Esophagus mucosa (tissue), 1 donor: ENCODE measurements around the gene MKI67. TPM values are rescaled to one million over a fixed set of nuclear protein-coding genes. Genes with fewer than 3 reads are reported as not detected.
A peak's percentile ranks its signal among the peaks of the same experiment; 100 is the strongest.
"Not testable (repeated sequence)": the region's sequence is repeated elsewhere in the genome, so short reads cannot be mapped to it uniquely, and the experiment has no call there.

Experiments
- ATAC-seq: fragments of 200-7000 bp; cut with Tn5 transposase; one replicate; pipeline ENCODE4 v1.9.1; 2020
- total RNA-seq: library from RNA; stranded (reverse); gene quantifications from one replicate; pipeline ENCODE4 v1.2.4, GENCODE V29; 2023
- donor health status: DM: yes; HTN: yes; CAD: no.

The MKI67 gene, protein sequence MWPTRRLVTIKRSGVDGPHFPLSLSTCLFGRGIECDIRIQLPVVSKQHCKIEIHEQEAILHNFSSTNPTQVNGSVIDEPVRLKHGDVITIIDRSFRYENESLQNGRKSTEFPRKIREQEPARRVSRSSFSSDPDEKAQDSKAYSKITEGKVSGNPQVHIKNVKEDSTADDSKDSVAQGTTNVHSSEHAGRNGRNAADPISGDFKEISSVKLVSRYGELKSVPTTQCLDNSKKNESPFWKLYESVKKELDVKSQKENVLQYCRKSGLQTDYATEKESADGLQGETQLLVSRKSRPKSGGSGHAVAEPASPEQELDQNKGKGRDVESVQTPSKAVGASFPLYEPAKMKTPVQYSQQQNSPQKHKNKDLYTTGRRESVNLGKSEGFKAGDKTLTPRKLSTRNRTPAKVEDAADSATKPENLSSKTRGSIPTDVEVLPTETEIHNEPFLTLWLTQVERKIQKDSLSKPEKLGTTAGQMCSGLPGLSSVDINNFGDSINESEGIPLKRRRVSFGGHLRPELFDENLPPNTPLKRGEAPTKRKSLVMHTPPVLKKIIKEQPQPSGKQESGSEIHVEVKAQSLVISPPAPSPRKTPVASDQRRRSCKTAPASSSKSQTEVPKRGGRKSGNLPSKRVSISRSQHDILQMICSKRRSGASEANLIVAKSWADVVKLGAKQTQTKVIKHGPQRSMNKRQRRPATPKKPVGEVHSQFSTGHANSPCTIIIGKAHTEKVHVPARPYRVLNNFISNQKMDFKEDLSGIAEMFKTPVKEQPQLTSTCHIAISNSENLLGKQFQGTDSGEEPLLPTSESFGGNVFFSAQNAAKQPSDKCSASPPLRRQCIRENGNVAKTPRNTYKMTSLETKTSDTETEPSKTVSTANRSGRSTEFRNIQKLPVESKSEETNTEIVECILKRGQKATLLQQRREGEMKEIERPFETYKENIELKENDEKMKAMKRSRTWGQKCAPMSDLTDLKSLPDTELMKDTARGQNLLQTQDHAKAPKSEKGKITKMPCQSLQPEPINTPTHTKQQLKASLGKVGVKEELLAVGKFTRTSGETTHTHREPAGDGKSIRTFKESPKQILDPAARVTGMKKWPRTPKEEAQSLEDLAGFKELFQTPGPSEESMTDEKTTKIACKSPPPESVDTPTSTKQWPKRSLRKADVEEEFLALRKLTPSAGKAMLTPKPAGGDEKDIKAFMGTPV (N-terminal part only)
- 51.7 TPM for total RNA-seq

DNA sequence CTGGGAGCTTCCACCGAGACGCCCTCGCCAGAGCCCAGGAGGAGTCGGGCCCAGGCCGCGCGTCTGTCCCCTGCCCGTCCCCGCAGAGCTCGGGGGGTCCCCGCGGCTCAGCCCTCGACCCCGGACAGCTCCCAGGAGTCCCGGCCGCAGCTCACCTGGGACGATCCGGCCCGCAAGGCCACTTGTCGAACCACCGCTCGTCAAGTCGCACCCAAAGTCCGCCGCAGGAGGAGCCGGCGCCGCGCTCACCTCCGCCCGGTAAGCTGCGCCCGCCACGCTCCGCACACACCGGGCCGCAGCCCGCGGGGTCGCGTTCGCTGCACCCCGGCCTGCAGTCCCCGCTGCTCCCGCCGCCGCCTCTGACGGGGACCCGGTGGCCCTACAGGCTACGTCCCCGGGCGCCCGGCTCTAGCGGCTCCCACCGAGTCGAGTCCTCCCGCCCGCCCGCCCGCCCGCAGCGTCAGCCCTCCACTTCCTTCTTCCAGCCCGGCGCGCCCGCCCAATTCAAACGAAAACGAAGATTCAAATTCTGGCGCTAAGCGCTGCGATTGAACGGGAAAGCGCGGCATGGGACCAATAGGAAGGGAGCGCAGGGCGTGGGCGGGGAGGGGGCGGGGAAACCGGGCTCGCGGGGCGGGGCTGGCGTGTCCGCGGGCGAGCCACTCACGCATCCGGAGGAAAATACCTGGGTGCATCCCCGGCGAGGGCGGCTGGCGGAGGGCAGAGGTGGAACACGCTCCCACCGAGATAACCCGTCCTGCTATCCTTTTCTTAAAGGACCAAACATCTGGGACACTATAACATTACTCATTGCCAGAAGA is at the start of gene MKI67:
Gene MKI67 (minus strand): TSS at position 480 of the 821 bp plus-strand sequence. CDS start 756 bp downstream, outside the sequence.
- ATAC-seq = peak; percentile 98

DNA sequence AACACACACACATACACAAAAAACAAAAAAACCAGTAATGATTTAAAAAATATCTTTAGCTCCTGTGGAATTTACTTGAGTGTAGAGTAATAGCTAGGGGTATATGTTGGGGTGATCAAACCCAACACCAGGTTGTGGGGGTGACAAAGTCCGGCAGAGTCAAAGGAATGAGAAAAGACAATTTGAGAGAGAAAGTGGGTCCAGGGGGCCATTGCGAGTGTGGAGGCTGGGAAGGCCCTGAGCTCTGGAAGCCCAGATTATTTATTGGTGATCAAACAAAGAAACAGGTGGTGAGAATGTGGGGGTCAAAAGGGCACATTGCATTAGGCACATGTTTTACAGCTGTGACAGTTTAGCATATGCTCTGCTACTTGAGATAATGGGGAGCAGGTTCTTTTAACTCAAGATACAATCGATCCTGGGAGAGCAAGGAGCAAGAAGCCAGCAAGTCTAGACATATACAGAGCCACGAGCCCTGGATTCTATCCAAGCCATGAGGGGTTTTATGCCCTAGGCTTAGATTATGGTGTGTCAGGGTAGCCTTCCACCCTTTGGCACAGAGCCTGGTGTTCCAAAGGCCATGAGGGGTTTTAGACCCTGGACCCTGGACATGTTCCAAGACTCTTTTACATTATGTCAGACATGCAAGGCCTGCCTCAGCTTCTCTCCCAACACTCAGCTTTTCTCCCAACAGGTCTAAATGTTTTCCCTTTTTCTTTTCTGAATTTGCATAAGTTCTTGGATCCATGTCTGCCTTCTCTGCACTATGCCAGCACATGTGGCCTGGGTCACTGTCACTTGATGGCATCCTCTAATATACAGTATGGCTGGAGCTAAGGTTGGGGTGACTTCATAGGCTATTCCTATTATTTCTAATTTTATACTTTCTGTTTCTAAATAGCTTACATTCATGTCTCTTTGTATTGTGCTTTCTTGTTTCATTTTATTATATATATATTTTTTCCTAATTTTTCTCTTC is 48.6 kb upstream of the MKI67 start:
- no peak for ATAC-seq

DNA sequence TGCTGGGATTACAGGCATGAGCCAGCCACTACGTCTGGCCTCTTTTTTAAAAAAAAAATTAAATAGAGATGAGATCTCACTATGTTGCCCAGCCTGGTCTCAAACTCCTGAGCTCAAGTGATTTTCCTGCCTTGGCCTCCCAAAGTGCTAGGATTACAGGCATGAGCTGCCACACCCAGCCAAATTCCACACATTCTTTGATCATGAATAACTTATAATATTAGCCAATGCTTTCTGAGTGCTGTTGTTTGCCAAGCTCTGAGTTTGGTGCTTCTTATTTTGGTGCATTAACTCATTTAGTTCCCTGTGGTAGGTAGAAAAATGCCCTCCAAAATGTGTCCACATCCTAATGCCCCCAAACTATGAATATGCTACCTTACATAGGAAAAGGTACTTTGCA is 47.2 kb upstream of the MKI67 start:
- no peak for ATAC-seq

DNA sequence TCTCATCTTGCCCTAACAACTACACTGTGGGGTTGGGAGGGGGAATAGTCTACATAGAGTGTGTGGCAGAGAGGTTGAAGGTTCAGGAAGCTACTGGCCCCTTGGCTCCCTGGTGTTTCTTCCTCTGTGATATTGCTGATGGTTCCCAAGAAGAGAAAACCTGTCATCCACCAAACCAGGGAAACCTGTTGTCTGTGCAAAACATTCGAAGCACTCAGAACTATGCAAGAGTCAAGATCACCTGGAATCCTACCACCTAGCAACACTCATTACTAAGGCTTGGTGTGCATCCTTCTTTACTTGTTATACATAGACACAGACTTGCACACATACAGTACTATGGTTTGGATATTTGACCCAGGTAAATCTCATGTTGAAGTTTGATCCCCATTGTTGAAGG is 46.5 kb upstream of the MKI67 start:
- ATAC-seq = no peak

DNA sequence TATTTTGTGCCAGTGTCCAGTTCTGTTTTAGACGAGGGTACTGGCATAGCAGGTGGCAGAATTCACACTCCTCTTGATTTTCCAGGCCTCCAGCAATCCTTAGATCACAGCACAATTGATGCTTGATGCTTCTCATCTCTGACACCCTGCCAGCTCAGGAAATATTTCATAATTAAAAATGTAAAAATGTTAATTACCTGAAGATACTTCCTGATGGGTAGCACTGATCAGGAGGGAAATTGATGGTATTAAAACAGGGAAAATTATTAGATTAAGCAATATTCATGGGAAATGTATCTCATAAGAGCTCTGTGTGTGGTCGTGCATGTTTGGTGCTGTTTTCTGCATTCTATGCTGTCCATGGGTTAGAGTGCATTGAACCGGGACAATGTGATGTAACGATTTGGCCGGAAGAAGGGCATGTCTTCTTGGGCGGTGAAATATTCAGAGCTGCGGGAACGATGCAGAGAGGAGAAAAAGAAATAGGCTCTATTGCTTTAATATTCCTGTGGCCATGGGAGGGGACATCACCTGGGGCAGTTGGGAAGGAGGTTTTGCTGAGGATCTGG is 43.7 kb upstream of the MKI67 start:
- ATAC-seq = no peak

DNA sequence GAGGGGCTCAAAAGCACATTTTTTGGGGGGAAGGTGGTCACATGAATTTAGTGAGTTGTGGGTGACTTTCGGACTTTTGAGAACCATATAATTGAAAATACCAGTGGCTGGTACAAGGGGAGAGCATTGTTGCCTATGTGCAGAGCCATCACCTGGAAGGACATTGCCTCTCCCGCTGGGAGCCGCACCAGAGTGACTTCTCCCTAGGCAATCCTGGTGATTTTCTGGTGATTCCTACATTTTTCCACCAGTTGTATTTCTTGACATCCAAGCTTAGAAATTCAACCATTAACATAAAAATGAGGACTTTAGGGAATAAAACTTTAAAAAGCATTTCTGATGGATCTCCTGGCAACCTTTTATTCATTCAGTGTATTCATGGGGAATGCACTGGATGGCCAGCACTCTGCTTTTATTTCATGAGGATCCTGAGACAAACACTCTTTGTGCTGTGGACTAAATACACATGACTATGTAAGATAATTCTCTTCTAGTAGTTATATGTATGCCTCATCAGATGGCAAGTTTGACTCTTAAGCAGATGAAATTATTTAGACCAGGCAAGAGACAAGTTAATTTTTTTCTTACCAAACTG is 41.8 kb upstream of the MKI67 start:
- no peak for ATAC-seq

DNA sequence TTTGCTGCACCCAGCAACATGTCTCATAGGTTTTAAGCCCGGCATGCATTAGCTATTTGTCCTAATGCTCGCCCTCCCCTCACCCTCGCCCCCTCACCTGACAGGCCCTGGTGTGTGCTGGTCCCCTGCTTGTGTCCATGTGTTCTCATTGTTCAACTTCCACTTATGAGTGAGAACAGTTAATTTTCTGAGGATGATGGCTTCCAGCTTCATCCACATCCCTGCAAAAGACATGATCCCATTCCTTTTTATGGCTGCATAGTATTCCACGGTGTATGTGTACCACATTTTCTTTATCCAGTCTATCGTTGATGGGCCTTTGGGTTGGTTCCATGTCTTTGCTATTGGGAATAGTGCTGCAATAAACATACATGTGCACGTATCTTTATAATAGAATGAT is 40.9 kb upstream of the MKI67 start:
- not testable (repeated sequence) for ATAC-seq

DNA sequence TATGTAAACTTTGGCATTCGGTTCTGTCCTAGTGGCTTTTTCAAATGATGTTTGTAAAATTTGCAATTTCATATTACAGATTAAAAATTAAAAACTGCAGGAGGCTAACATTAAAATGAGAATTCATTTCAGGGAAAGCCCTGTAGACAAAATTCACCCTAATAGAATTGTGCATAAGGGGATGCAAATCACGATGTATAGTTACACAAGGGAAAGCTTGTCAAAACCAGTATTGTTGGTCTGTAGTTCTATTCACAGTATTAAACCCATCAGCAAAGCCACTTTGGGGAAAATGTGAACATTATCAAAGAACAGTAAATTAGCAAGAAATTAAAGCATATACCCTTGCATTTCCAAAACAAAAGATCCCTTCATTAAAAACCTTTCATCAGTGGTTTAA is 39.9 kb upstream of the MKI67 start:
- ATAC-seq = no peak

DNA sequence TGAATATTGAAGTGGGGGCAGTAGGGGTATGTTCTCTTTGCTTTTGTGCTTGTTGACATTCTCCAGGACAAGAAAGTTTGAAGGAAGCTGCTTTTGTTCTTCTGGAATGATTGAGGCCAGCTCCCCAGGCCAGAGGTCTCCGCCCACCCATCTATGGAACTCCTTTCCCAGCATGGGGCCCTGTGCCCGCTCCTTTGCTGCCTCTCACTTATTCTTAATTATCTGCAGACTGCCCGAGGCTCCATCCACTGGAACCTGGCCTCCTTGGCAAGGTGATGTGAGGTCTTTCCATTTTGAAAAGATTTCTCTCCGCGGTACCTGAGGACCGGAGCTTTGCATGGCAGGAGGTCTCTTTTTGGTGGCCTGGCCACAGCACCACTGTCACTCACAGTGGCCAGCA is 39.3 kb upstream of the MKI67 start:
- no peak for ATAC-seq

DNA sequence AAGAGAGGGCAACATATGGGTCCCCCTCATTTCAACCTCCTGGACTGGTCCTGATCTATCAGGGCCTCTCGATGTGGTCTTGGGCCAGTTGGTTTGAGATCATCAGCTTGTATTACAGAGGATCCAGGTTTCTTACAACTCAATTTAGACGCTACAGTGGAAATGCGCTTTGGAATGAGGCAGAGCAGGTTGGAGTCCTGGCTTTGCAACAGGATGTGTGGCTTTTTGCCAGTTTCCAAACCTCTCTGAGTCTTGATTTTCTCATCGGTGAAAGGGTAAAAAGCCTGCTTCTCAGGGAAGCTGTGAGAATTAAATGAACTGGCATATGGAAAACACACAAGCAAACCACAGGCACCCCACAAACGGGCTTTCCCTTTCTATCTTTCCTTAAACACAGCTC is 37.5 kb upstream of the MKI67 start:
- ATAC-seq = no peak

DNA sequence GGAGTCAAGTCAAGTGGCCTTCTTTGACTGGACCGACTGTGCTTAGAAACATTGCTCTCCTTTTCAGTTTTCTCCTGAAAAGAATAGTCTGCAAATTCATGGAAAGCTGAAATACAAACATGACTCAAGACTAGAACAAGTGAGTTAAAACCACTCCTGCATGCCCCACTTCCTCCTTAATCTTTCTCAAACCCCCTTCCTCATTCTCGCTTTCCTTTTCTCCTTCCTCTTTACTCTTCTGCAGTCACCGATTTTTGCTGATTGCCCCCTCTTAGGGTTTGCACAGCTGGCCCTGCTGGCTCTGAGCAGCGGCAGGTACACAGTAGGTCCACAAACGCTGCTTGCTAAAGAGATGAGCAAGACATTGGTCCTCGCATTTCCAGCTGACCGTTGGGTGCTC is 34.8 kb upstream of the MKI67 start:
- ATAC-seq = no peak

DNA sequence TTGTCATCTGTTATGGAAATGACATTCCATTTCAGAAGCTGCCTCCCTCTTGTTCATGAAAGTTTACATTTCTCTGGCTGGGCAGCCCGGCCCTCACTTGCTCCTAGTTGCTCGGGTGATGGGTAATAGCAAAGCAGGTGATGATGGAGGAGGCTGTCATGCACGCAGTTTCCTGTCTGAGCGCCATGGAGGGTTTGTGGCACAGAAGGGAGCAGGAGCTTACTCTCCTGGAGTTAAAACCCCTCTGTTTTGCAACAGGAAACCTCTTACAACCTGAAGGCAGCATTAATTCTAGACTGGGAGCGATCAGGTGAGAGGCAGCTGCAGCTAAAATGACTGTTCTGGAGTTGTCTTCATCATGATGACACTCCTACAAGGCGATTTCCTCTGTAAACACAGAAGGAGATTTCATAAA is 34.1 kb upstream of the MKI67 start:
- no peak for ATAC-seq

DNA sequence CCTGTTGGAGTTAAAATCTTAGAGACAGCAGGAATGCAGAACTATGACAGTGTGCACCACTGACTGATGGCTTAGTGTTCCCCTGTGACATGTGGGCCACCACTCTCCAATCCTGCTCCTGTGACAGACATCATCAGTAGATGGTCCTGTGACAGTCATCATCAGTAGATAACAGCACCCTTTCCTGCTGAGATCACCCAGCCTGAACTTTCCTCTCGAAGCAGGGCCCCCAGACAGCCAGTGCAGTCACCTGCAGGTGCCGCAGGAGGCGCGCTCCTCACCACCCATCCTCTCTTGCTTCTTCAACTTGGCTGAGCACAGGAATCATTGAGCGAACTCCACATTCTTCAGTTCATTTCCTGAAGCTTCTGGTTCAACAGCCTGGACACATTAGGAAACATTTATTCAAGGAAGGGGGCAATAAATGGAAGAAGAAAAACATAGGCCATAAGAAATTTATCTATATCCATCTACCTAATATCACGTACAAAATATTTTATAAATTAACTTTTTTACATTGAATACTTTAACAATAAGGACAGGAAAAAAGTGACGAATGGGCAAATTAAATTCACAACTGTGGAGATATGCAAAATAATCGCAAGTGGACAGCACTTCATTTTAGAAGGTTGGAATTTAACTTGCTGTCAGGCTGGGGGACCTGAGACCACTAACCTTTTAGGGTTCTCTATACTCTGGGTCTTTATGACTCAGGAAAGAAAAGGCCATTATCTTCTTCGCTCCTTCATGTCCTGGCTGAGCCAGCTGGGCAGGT is 32.0 kb upstream of the MKI67 start:
- no peak for ATAC-seq

DNA sequence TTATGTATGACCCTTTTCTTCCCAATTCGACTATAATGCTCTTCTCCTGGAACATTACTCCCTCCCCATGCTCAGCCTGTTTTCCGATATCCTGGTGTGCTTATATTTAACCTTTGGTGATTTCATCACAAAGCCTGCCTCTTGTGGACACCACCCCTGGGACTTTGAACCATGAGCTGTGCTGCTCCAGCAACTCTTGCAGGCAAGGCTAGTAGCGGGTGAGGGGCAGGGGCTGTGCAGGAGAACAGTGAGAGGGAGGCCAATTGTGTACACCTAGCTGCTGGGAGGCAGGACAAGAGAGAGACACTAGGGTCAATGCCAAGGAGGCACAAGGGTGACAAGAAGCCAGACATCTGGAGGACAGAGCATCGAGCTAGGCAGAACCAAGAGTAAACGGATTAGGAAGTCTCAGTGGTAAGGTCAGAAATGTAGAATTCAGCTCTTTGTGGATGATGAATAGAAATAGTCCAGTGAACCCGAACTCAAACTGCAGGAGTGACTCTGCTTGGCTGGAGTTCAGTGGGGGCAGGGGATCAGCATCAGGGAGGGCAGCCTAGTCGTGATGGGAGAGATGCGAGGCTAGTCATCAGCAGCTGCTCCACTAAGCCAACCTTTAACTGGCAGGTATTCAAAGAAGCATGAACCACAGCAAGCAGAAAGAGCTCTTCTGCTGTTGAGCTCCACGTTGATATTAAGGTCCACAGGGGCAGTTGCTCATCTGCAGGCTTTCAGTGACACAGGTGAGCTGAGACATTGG is 31.0 kb upstream of the MKI67 start:
- ATAC-seq = no peak

DNA sequence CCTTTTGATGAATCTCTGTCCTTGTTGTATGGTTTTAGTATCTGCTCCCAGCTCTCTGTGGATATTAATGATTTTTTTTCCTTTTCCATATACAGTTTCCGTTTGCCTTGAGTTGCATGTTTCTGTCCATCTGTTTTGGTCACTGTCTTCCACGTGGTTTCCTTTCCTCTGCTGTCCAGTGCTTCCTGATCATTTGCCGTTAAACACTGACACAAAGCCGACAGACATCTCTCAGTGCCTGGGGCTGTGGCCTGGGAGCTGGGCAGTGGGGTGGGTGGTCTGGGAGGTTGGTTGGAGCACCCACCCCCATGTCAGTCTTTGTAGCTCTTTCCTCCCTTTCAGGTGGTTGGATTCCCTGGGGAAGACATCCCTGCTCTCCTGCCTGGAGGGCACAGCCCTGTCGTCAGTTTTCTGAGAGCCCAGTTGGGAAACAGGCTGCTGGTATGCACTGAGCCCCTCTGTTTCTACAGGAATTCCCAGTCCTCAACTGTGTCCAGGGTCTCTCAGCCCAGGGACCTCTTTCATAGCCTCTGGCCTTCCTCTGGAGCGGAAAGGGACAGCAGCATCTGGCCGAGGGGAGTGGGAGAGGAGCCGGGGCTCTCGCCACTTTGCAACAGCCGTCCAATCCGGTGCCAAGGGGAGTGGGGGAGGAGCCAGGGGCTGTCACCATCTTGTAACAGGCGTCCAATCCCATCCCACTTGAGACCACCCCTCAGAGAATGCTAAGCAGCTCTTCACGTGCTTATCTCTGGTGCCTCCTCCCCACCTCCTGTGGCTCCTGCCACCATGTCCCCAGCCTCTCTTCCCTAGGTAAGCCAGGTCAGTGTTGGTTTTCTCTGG is 26.7 kb upstream of the MKI67 start:
- ATAC-seq = no peak

DNA sequence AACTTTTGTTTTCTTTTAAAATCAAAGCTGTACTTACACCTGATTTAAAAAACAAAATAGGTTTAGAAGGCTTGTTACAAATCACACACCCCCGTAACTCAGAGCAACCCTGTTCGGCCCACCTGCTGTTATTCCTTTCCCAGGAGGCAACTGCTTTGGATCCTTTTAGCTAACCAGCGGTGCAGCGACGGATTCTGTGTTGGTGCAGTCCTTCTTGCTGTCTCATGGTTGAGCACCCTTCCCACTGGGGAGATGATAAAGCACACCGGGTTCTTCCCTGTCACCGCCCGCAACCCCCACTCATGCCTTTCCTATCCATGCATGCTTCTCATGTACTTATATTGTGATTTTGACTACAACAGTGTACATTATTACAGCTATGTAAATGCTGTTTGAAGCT is 24.8 kb upstream of the MKI67 start:
- ATAC-seq = no peak

DNA sequence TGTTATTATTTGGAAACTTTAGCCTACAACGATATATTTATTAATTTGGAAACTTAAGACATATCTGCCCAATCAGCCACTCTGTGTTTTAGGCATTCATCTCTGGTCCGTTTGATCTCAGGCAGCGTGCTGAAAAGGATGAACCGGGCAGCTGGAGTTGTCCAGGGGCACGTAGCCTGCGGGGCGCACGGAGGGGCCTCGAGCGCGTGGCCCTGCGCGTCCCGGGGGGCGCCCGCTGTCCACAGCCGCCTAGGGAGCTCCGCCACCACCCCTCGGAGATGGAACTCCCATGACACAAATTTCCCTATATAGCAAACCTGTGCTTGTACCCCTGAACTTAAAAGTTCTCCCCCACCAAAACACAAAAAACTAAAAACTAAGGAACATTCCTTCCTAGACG is 24.3 kb upstream of the MKI67 start:
- ATAC-seq = no peak
